HUDEP-2 (cell line): ENCODE measurements around the gene GNAI2.
"Not testable (repeated sequence)": the region's sequence is repeated elsewhere in the genome, so short reads cannot be mapped to it uniquely, and the experiment has no call there.

Source experiments
- DNase-seq, 76 experiments: peaks; one replicate each; lab custom pipeline; 2025; ENCODE audit not compliant: unreplicated experiment in 76 of 76; lab: John Stamatoyannopoulos, UW

The GNAI2 gene

DNA sequence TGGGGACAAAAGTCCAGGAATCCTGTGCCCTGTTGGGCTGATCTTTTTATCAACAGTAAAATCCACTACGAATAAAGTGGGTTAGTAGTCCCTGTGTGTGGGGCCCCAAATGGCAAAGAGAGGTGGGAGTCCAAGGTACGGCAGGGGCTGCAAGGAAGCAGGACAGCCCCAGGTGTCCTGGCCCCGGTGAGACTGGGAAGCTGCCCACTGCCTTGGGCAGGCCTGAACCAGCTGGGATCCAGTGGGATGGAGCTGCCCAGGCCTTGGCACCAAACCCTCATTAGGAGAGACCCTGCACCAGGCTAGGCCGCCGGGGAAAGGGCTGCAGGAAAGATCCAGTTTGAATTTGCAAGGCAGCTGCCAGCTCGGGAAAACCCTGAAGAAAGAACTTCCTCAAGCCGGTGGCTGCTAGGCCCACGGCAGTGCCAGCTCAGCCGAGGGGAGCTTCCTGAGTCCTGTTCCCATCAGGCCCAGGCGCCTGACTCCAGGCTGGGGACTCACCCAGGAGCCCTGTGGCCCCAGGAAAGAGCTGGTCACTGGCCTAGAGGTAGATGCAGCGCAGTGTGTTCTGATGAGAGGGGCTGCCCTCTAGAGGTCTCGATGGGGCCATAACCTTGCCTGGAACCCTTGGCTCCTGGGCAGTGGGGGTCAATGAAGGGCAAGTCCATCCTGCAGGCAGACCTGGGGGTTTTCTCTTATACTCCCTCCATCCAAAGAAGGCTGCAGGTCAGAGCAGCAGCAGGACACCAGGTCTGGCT, 14.4 kb upstream of the GNAI2 start:
- no peak for DNase-seq

DNA sequence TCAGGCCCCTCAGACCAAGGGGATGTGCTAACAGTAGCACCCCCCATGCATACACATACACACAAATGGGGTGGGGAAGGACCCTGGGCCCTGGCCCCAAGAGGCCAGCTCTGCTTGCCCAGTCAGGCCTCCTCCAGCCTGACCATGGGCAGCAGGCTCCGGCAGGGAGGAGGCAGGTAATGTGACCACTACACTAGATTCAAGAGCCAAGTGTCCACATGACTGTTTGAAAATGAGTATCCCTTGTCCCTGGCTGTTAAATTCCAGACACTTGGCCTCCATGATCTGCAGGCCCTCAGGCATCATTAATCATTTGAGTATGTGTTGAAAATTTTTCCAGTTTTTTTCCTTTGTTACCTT, 13.9 kb upstream of the GNAI2 start:
- DNase-seq, result no peak

DNA sequence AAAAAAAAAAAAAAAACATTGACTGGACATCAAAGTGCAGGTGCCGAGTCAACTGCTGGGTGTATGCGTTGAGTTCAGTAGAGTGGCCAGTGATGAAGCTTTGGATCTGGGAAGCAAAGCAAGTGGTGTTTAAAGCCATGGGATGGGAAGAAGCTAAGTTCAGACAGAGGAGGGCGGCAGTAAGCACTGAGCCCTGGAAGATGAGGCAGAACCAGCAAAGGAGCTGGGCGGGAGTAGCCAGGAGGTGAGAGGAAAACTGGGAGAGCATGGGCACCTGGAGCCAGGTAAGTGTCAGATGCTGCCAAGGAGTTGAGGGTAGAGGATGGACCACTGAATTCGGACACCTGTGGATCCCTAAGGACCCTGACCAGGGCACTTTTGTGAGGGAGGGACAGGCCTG, 11.4 kb upstream of the GNAI2 start:
- no peak for DNase-seq

DNA sequence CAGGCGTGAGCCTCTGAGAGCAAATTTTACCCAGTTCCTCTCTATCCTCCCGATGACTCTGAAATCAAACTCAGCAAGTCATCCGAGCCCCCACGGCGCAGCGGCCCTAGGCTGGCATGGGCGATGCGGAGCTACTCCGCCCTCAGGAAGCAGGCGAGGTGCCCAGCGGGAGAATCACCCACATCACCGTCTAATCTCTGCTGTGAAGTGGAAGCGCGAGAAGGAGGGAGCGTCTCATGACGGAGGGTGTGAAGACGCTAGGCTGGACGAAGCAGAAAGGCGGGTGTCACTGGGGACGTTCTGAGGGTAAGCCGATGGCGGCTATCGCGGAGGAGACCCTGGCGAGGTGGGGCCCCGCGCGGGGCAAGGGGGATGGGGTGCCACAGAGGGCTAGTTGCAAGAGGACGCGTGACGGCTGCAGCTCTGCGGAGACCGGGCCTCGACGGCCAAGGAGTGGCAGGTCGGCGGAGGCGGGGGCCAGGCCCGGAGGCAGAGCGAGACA, 9.1 kb upstream of the GNAI2 start:
- peak in 23 of 76 experiments; percentile 8 to 61 (median 28) for DNase-seq

DNA sequence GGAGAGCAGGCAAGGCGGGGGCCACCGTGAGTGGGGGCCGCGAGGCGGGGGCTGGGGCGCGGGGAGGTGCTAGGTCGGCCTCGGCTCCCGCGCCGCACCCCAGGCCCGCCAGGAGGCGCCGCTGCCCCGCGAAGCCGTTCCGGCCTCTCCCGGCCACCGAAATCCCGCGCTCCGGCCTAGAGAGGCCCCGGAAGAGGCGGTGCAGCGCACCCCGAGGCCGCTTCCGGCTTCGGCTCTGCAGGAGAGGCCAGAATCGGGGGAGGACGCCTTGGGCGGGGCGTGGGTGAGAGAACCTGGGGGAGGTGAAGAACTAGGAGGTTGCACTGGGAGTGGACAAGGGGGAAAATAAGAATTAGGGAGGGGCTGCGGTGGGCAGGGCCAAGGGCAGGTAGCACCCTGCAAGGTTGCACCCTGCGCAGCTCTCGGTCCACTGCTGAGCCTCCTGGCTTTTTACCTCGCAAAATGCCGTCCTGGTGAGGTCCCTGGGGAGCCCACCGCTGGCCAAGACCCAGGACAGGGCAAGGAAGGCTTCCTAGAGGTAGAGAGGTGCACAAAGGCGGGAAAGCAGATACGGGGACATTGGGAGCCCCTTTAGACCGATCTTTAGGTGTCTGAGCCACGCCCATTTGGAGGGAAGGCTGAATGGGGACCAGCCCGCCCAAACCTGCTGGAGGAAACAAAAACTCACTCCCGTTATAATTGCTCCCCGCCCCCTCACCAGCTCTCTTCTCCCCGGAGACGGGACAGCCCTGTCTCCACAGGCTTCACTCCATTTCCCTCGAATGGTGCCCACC, 8.4 kb upstream of the GNAI2 start:
- DNase-seq, result peak in 74 of 76 experiments; percentile 35 to 95 (median 86)

DNA sequence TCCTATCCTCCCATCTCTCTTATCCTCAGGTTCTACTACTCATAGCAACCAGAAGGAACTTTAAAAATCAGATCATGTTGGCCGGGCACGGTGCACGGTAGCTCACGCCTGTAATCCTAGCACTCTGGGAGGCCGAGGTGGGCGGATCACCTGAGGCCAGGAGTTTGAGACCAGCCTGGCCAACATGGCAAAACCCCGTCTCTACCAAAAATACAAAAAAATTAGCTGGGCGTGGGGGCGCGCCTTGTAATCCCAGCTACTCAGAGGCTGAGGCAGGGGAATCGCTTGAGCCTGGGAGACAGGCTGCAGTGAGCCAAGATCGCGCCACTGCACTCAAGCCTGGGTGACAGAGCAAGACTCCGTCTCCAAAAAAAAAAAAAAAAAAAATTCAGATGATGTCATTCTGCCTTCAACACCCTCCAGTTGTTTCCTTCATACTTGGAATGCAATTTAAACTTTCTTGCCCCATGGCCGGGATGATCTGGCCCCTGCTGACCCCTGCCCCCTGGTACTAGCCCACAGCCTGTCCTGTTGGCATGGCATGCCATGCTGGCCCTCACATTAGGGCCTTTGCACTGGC, 7.7 kb upstream of the GNAI2 start:
- not testable (repeated sequence) for DNase-seq

DNA sequence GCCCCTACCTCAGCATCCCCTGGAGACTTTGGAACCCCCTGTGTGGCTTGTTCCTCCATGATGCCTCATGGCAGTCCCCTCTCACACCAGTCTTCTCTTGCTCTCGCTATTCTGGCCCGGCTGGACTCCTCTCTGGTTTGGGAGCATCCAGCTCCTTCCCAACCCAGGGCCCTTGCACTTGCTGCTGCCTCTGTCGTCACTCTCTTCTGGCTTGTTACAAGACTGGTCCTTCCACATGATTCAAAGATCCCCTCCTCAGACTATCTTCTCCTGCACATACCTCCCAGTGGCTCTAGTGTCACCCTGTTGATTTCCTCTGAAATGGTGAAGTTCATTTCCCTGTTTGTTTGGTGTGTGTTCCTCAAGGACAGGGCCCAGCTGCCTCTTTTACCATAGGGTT, 6.5 kb upstream of the GNAI2 start:
- no peak for DNase-seq

DNA sequence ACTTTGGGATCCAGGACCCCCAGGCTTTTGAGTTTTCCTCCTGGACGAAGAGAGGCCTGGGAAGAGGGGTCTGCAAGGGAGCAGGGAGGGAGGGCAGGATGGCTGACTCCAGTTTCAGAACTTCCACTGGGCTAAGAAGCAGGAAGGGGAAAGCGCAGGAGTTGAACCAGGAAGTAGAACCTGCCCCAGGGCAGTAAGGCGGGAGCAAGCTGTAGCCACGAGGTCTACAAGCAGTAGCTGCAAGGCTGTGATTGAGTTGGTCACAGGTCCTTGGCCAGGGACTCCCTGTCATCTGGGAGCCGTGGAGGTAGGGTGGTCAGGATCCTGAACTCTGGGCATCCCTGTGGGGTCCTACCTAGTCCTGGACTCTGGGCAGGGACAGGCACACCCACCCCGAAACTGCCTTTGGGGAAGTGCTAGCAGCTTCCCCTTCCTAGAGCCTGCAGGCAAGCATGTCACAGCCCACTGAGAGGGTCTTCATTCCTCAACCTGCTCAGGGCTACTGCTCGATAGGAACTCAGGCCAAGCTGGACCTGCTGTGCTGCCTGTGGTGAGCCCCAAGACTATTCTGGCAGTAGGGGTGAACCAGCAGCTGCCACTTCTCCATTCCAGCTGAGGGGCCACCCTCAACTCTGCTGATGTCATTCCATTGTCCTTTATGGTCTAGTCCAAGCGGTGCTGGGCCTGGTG, 5.8 kb upstream of the GNAI2 start:
- DNase-seq, result no peak

DNA sequence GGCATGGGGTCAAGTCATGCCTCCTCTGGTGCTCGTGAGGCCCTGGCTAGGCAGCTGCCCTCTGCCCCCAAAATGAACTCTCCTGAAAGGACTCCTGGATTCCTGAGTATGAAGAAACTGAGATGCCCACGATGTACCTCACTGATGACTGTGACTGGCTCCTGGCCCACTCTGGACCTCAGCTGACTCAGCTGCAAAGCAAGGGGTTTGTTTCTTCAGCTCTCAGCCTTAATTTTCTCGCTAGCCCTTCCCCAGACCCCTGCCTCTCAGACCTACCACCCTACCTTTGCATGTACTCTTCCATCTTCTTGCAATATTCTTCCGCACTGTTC, 5.2 kb upstream of the GNAI2 start:
- no peak for DNase-seq

DNA sequence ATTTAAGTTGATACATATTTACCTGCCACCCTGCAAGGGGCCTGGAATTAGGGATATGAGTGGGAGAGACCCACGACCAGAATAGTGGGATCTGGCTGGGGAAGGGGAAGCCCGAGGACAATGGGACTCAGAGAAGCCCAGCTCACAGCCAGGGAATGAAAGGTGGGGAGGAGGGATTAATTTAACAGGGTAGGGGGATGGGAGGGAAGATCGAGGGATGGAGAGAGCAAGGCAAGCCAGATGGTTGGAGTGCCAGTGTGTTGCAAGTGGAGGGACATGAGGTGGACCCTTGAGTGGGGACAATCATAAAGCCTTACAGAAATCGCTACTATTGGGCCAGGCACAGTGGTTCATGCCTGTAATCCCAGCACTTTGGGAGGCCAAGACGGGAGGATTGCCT, 4.4 kb upstream of the GNAI2 start:
- no peak for DNase-seq

DNA sequence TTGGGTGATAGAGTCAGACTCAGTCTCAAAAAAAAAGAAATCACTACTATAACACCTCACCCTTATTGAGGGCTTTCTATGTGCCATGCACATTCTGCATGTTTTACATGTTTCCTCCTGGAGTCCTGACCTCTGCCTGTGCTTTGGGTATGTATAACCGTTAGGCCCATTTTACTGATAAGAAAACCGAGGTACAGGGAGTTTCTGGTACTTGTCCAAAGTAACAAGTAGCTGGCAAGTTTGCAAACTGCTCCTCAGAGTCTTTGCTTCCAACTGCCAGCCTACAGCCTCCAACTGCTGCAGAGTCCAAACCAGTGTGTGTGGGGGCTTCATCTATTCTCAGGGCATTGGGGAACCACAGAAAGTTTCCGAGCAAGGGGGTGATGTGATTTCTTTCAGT, 3.7 kb upstream of the GNAI2 start:
- peak in 19 of 76 experiments; percentile 2 to 66 (median 23) for DNase-seq

DNA sequence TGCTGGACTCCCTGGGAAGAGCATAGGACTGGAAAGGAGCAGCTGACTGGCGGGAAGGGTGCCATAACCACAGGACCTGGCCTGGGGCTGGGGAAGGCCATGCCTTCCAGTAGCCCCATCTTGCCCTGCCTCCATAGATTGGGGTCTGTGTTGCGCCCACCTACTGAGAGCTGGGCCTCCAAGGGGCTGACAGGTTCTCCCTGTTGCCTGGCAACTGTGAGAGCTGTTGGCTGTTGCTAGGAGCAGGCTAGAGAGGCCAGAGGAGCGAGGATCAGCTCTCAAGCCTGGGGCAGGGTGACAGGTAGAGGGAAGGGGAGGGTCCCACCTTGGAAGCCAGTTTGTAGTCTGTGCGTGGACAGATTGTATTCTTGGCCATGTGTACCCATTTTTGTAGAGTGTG, 2.8 kb upstream of the GNAI2 start:
- no peak for DNase-seq

DNA sequence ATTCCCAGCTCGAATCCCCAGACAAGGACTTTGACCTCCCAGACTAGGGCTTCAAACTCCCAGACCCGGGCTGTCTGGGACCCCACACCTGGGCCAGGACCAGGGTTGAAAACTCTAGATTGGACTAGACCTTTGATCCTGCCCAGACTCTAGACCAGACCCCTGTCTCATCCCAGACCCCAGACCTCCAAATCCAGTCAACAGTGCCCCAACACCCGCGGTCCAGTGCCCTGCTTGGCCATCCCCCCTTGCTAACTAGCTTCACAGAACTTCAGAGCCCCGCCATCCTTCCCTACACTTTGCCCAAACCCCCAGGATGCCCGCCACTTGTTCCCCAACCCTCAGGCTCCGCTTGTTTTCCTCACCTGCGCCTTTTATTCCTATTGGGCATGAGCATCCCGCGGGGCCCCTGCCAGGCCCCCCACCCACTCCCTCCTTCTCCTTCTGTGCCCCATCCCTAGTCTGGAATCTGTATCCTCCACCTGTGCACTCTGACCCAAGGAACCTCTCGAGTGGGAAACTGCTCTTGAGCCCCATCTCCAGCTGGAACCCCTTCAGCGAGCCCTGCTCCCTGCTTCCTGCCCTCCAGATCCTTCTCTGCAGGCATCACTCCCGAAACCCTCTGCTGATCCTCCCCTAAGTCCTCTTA, 604 bp downstream of the GNAI2 start:
- DNase-seq, result no peak

DNA sequence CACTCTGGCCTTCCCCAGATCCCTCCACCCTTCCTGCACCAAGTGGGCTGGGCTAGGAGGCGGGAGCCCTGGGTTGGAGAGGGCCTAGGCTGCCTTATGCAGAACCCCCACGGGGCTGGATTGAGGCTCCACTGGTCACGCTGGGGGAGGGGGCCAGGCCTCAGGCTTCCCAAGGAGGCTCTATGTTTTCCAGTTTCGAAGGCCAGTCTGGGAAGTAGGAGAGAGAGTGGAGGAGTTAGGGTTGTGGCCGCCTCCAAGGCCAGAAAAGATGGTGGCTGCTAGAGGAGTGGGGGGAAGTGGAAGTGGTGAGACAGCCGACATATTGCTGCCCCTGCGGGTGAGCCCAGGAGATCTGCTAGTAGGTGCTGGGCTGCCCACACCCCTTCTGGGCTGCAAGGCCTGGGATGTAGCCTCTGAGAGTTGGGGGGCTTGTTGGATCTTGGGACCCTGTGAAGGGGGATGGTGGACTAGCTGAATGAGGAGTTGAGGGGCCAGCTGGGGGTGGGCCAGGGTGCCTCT, 1.2 kb downstream of the GNAI2 start:
- DNase-seq, result peak in 3 of 76 experiments; percentile 9 to 19 (median 10)

DNA sequence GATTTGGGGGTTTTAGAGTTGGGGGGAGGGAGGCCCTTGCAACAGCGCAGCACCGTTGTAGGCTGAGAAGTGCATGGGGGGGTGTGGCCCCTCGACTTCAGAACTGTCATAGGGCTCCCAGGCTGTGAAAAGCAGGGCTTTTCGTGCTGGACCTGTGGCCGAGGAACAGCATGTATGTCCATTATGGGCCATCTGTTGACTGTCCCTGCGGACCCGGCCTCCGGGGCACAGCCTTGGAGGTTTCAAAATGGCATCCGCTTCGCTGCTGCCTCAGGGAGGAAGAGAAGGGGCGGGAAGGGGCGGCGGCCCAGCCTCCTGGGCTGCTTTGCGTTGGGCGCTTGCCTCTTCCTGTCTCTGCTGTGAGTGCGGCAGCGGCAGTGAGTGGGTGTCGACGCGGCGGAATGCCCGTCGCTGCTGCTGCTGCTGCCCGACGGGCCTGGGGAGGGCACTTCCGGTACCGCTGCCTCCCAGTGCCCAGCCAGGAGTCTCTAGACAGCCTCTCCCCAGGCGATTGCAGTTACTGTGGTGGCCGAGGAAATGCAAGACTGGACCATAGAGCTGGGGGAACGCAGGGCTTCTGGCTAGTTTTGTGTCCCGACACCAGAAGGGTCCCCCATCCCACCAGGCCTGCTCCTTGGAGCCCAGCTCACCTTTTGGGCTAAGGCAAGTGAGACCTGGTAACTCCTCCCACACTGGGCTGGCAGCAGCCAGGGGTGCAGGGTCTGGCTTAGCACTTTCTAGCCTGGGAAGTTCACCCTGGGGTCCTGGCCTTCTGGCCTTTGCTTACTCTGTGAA, 1.9 kb downstream of the GNAI2 start:
- DNase-seq, result peak in 73 of 76 experiments; percentile 15 to 84 (median 70)

DNA sequence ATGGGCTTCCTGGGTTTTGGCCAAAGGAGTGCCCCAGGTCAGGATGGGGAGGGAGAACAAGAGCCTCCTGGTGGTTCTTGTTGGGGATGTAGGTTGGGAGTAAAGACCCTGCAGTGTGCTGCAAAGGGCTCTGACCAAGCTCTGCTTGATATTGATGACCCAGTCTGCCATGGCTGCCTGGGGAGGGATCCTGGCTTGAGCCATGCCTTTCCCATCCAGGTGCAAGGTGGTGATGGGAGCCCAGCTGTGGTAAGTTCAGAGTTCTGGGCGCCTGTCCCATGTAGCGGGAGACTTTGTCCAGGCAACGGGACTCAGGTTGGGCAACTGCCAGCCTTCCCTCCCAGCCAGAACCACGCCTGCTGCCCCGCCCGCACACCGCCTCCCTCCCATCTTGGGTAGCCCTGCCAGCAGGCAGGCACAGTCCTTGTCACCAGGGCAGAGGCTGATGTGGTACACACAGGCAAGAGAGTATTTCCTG, 2.6 kb downstream of the GNAI2 start:
- peak in 72 of 76 experiments; percentile 10 to 88 (median 71) for DNase-seq

DNA sequence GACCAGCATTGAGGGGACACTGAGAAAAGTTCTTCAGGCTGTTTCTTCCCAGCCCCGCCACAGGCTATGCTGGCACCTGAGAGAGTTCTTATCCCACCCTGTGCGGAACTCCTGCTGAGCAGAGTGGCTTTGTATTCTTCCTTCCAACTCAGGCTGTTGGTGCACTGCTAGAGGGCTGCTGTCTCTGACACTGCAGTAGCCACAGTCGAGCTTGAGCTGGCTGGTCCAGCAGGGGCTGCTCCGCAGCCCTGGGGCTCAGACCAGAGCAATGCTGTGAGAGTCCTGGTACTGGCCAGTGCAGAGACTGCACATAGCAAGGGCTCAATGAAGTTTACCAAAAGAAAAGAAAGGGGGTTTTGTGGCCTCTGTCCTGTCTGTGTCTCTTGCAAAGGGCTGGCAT, 3.6 kb downstream of the GNAI2 start:
- DNase-seq, result no peak

DNA sequence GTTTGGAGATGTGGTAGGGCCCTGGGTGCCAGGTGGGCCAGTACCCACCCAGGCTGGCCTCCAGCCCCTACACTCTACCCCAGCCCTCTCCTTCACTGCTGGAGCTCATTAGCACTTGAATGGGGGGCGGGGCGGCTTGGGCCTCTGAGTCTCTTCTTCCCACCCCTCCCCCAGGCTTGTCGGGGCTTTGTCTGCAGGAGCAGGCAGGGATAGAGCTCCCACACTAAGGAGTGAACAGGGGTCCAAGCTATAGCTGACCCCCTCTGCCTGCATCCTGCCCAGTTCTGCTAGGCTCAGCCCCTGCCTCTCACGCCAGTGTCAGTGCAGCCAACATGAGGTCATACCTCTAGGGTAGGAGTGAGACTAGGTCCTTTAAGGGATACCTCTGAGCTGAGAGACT, 5.2 kb downstream of the GNAI2 start:
- no peak for DNase-seq

DNA sequence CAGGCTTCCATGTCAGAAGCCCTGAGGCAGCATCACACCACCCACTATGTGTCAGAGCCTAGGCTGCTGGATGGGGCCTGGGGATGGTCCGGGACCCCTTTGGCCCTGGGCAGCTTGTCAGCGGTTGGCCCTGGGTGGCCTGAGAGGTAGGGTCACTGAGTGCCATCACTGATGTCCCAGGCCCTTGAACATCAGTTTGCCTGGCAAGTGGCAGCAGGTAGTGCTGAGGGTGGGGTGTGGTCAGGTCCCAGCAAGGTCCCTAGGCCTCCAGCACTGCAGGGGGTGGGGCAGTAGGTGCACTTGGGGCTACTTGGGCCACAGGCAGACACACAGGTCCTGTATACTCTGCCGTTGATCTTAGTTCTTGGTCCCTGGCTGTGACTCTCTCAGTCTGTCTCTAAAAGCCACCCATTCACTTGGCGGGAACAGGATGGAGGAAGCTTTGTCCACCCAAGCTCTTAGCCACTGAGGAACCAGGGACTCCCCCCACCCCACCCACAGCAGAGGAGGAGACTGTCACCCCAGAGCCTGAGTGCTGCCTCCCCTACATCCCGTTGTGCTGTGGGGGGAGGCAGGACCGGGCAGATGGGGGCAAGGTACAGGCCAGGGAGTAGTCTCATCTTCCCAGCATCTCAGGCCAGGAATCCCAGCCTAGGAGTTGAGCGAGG, 5.8 kb downstream of the GNAI2 start:
- no peak for DNase-seq
